Stimulated activated CD4-positive, alpha-beta T cell treated with anti-CD3 and anti-CD28 coated beads, Interleukin-15, amount 100 ng/mL, for 1 hour (primary cell): ENCODE measurements around the gene TIPIN.
A peak's percentile ranks its signal among the peaks of the same experiment; 100 is the strongest.
"Not testable (repeated sequence)": the region's sequence is repeated elsewhere in the genome, so short reads cannot be mapped to it uniquely, and the experiment has no call there.

ENCODE experiments used
- DNase-seq, 2 donors: peaks; one replicate each; pipeline ENCODE4 v3.0.0-alpha.2; 2020; ENCODE audit warnings: low read depth in 1 of 2, low spot score in 1 of 2

TIPIN gene

DNA sequence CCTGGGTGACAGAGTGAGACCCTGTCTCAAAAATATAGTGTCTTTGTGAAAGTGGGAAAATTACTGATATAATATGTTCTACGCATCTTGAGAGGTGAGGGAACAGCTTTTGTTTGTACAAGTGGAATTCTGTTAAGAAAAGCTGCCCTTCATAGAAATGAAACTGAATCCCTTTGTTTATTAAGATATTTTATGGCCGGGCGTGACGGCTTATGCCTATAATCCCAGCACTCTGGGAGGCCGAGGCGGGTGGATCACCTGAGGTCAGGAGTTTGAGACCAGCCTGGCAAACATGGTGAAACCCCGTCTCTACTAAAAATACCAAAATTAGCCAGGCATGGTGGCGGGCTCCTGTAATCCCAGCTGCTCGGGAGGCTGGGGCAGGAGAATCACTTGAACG, 52.1 kb downstream of the TIPIN start:
- not testable (repeated sequence) for DNase-seq

DNA sequence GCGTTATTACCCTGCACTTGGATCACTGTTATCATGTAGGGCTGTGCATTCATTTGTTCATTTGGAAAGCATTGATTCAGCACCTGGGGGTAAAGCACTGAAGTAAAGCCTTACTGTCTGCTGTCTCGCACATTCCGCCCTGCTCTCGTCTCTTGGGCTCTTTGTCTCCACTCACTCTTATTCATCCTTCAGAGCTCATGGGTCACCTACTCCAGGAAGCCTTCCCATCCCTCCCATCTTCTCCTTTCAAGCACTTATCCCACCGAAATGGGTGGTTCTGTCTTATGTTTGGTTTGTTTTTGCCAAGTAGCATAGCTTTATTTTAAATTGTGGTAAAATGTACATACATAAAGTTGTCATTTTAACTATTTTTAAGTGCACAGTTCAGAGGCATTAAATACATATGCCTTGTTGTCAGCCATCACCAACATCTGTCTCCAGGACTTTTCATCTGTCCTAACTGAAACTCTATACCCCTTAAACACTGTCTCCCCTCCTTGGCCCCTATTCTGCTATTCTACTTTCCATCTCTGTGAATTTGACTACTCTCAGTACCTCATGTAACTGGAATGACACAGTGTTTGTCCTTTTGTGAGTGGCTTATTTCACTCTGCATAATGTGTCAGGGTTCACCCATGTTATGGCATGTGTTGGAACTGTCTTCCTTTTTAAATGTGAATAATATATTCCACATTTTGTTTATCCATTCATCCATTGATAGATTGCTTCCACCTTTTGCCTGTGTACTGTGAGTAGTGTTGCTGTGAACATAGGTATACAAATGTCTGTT, 53.8 kb downstream of the TIPIN start:
- no peak for DNase-seq

DNA sequence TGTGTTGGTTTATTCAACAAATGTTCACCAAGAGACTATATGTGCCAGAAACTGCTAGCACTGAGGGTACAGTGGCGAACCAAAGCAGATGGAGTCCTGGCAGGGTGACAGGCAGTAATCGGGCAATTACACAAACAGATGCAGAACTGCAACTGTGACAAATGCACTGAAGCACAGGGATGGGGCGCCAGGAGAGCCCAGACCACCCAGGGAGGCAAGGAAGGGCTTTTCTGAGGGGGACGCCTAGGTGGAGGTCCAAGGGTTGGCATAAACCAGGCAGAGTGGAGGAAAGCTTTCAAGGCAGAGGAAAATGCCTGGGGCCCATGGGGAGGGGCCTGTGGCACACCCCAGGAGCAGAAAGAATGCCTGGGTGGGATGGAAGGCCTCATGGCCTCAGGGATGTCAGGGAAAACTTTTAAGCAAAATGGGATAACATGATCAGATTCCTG, 57.7 kb downstream of the TIPIN start:
- DNase-seq = no peak

DNA sequence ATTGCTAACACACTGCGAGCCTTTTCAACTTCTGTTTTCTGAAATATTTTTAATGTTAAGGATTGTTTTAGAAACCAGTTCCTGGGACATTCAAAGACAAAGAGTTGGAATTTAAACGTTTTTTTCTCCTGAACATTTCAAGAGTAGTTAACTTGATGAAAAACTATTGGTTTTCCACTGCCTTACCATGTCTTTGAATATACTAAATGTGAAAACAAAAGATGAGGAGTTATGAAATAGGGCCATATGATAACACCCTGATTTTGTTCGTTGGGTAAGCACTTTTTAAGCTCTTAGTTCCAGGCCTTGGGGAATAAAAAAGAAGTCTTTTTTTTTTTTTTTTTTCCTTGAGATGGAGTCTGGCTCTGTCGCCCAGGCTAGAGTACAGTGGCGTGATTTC, 60.3 kb downstream of the TIPIN start:
- DNase-seq = no peak

DNA sequence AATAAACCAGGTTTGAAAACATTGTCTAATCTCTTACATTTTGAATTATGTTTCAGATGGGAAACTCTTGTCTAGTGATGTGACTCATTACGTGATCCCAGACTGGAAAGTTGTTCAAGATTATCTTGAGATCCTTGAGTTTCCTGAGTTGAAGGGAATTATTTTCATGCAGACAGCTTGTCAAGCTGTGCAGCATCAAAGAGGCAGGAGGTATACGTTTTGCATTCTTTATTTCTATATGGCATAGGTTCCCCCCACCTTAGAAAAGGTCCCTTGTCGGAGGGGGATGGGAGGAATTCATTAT, 61.6 kb downstream of the TIPIN start:
- no peak for DNase-seq

DNA sequence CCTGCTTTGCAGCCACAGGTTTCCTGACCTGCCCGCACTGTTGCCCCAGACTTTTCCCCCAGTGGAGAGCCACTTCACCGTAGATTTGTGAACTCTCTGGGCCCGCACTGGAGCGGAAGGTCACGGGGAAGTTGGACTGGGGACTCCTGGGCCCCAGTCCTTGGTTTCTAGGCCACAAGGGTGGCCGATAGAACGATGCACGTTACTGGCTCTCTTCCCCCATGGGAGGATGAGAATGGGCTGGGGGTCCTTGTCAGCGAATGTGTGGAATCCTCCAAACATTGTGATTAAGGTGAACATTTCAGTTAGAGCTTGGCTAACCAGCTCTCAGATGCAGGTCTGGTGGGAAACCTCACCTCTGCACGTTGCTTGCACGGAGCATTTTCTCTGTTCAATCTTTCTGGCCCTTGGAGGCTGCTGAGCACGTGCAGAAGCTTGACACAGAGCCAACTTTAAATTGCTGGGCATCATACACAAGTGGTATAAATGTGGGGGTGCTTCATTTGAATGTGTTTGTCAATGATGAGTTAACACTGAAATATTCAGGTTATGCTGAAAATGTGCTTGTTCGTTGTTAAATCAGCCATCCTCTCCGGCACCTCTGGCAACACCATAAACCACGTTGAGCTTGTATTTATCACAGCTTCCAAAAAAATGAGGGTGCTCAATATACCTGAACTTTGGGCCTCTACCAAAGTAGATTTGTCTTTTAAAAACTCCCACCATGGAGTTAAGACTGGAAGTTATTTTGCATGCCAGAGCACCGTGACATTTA, 62.1 kb downstream of the TIPIN start:
- peak in 1 of 2 donors; percentile 2 for DNase-seq

DNA sequence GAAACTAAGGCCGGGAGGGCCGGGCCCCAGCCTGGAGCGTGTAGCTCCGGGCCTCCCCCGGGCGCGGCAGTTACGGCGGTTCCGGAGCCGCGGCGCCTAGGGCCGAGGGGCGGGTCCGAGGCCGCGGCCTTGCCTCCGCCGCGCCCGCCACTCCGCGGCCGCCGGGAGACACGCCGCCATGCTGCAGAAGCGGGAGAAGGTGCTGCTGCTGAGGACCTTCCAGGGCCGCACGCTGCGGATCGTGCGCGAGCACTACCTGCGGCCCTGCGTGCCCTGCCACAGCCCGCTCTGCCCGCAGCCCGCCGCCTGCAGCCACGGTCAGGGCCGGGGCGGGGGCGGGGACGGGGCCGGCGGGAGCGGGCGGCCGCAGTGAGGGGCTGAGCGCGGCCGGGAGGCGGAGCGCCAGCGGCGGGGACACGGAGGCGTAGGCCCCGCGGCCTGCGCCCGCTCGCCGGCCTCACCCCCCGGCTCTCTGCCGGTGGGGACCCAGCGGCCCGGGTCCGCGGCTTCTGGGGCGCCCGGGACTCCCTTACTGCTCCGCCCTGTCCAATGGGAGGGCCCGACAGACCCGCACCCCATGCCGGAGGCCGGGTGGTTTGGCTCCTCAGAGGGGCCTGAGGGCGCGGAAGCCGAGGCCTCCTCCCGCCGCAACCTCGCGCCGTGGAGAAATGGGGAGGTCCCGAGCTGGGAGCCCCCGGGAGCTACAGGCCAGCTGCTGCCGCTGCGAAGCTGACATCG, 62.9 kb downstream of the TIPIN start, which contains the start of gene DIS3L:
Gene DIS3L (plus strand): TSS at position 150 of the 738 bp plus-strand sequence. CDS start 29 bp downstream, at position 179.
- DNase-seq = peak; percentile 31 to 53

DNA sequence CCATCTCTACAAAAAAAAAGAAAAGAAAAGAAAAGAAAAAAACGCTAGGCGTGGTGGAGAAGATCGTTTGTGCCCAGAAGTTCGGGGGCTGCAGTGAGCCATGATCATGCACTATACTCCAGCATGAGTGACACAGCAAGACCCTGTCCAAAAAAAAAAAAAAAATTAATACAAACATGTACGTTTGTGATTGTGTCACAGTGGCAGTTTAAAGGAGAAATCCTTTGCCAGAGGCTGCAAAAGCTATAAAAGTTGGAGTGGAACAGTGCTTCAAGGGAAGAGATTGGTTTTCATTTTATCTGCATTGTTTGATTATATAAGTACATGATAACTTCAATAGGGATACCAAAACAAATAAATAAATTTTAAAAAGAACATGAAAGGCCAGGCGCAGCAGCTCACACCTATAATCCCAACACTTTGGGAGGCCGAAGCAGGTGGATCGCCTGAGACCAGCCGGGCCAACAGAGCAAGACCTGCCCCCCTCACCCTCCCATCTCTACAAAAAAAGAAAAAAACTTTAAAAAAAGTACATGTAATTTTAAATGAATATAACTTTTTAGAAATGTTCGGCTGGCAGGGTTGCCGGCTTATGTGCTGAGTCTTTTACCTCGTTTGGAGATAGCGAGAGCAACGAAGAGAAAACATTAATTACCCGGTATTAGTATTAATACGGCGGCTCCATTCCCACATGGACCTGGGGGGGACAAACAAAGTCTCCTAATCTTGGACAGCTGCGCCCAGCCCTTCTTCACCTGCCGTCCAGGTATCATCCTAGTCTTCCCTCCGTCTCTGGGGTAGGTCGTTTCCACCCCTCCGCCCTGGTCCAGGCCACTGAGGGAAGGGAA, 63.7 kb downstream of the TIPIN start:
- no peak for DNase-seq

DNA sequence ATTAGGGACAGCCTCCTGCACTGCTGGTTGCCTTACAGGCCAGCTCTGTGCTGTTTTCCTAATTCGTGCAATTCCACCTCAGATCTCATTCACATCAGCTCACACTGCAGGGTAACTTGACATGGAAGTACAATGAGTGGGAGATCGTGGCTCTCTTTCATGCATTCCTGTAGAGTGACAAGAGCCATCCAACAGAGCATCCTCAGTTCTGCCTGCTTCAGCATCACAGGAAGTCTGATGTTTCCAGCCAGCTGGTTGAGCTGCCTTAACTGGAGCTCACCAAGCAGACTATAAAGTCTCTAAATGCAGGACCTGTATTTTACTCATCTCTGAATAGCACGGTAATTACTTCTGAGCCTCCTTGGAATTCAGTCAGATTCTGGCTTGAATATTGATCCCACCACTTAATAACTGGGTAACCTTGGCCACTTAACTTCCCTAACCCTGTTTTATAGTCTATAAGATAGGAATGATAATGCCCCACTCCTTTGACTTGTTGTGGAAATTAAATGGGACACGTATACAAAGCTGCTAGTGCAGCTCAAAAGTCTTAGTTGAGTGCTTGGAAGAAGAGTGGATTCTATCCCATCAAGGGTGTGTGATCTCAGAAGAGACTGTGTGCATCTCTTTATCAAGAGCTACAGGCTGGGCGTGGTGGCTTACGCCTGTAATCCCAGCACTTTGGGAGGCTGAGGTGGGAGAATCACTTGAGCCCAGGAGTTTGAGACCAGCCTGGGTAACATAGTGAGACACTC, 64.5 kb downstream of the TIPIN start:
- no peak for DNase-seq

DNA sequence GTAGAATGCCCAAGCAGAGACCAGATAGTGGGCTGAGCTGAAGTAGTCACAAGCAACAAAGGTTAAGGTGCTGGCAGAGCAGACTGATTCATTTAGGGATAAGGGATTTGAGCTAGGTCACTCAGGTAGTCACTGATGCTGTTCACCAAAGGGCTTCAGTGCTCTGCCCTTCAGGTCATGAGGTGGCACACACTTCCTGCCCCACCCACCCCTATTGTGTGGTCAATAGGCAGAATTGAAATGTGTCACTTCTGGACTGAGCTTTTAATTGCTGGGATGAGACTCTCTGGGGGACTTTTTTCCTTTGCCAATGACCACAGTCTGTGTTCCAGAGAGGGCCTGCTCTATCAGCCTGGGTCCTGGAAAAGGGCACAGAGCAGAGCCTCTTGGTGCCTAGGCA, 66.0 kb downstream of the TIPIN start:
- no peak for DNase-seq

DNA sequence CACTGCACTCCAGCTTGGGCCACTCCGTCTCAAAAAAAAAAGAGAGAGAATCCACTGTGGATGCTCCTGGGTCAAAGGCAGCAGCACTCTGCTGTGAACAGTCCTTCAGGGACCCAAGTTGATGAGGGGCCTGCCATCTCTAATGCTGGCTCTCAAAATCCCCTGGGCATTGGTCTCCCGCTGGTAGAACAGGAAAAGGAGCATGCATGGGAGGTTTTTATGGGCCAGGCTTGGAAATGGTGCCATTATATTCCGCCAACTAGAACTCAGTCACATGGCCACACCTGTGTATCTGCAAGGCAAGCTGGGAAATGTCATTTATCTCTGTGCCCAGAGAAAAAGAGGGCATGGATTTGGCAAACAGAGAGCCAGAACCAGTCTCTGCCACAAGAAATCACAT, 66.5 kb downstream of the TIPIN start:
- DNase-seq = no peak

DNA sequence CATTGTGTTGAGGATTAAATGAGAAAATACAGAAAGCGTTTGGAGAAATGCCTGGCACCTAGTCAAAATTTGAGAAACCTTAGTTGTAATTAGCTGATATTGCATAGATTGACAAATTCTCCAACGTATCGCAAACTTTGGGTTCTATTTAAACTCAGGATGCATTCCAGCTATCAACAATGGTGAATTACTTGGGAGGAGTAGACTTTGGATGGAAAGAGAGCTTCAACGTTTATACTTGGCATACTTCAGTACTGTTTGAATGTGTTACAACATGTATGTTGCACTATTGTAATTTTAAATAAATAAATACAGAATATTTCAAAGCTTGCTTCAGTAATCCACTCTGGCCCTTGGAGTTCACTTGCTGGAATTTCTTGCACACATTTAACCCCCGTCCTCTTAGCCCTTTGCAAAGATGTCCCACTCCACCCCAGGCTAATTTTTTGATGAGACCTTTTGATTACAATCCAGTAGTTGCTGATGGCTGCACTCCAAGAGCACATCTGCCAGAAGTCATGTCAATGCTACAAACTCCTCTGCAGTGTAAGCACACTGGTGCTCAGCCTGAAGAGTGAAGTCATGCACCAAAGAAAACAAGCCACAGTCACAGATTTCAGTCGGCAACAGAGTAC, 67.8 kb downstream of the TIPIN start:
- DNase-seq = no peak

DNA sequence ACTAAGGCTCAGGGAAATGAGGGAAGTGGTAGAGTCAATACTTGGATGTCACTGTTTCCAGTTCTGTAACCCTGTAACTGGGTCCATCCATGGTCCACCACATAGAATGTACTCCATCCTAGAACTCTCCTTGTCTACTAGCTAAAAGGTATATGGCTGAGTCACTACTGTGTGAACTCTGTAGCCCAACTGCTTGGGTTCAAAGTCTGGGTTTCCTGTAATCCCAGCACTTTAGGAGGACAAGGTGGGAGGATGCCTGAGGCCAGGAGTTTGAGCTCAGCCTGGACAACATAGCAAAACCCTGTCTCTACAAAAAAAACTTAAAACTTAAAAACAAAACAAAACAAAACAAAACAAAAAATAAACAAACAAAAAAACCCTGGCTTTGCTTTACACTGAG, 68.4 kb downstream of the TIPIN start:
- DNase-seq = no peak

DNA sequence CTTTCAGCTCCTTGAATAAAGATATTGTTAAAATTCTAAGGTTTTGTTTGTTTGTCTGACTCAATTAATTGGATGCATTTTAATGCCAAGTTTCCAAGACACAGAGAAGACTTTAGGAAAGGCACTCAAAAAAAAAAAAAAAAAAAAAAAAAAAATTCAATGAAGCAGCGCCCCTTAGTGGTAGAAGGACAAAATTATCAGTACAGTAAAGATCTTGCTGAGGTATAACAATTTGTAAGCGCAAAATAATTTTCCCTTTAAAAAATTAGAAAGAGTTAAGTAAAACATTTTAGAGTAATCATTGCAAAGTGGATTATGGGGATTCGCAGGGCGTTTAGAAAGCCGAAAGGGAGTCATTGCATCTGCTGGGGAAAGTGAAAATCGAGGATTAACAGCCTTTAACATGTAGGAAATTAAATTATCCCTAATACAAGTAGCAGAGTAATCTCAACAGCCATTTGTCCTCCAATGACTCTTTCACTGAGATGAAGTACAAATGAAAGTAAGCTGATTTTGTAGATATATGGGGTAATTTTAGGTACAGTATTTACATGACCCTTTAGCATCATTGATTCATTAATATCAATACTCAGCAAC, 68.9 kb downstream of the TIPIN start:
- no peak for DNase-seq
